Measurements from ENCODE around the gene CCDC106.

DNA sequence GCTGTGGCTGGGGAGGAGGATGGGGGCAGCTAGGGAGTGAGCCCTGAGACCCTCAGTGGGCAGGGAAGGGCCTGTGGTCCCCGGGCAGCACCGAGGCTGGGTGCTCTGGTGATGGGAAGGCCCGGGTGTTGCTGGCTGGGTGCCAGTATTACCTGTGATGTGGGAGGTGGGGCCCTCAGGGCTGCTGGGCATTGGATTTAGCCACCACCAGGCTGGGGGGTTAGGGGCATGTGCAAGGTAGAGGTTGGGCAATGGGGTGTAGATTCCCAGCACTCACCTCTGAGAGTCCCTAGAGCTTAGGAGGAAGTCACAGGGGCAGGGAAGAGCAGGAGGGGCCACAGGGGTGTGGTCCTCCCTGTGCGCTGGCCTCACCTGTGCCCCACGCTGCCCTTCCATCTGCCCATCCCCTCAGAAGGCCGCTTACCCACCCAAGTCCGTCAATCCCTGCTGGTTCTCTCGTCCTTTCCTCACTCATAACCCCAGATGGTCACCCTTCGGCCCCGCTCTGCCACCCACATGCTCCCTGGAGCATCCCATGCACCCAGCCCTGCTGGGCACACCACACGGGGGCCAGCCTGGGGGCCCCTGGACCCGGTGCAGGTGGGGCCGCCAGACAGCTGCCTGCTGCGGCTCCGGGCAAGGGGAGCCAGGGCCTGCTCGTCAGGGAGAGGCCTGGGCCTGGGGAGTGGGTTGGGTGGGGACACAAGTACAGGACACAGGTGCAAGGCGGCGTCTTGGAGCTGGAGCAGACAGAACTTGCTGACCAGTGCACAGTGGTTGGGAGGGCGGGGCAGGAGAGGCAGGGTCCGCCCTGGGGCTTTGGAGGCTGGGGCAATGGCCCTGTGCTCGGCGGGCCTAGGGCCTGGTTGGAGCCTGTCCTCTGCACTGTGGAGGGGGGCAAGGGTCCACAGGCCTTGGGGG is 39.5 kb downstream of the CCDC106 start:
- TF ChIP-seq POLR2AphosphoS5 (IDR thresholded peaks at IDR 0.05), result no peak
- TF ChIP-seq, protein P1, sequence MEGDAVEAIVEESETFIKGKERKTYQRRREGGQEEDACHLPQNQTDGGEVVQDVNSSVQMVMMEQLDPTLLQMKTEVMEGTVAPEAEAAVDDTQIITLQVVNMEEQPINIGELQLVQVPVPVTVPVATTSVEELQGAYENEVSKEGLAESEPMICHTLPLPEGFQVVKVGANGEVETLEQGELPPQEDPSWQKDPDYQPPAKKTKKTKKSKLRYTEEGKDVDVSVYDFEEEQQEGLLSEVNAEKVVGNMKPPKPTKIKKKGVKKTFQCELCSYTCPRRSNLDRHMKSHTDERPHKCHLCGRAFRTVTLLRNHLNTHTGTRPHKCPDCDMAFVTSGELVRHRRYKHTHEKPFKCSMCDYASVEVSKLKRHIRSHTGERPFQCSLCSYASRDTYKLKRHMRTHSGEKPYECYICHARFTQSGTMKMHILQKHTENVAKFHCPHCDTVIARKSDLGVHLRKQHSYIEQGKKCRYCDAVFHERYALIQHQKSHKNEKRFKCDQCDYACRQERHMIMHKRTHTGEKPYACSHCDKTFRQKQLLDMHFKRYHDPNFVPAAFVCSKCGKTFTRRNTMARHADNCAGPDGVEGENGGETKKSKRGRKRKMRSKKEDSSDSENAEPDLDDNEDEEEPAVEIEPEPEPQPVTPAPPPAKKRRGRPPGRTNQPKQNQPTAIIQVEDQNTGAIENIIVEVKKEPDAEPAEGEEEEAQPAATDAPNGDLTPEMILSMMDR (IDR thresholded peaks at IDR 0.05), result no peak
